ENCODE results near the gene GPR52.

DNA sequence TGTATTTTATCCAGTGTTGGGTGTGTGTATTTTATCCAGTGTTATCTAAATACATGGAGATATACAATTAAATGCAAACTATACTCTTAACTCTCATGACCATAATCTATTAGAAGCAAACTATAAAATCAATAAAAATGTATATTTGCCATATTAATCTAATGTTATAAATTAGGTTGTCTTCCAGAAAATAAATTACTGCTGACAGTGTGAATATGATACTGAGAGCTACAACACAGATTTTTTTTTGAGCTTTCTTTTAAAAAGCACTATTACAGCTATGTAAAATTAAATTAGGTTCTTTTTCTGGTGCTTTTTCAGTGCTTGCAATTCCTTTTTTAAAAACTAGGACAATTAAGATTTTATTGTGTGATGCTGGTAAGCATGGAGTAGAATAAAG, 19.0 kb upstream of the GPR52 start:
- TF ChIP-seq, protein P1, sequence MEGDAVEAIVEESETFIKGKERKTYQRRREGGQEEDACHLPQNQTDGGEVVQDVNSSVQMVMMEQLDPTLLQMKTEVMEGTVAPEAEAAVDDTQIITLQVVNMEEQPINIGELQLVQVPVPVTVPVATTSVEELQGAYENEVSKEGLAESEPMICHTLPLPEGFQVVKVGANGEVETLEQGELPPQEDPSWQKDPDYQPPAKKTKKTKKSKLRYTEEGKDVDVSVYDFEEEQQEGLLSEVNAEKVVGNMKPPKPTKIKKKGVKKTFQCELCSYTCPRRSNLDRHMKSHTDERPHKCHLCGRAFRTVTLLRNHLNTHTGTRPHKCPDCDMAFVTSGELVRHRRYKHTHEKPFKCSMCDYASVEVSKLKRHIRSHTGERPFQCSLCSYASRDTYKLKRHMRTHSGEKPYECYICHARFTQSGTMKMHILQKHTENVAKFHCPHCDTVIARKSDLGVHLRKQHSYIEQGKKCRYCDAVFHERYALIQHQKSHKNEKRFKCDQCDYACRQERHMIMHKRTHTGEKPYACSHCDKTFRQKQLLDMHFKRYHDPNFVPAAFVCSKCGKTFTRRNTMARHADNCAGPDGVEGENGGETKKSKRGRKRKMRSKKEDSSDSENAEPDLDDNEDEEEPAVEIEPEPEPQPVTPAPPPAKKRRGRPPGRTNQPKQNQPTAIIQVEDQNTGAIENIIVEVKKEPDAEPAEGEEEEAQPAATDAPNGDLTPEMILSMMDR (IDR thresholded peaks at IDR 0.05), result no peak
- TF ChIP-seq EZH2 (IDR thresholded peaks at IDR 0.05) (no peak), EZH2phosphoT487 (IDR thresholded peaks at IDR 0.05) (no peak)
